Hepatocyte (in vitro differentiated cells): ENCODE data around the gene ALPK3. TPM values are rescaled to one million over a fixed set of nuclear protein-coding genes. Genes with fewer than 3 reads are reported as not detected.

Experiments
- DNase-seq: peaks from one replicate; pipeline ENCODE4 v3.0.0-alpha.2; 2016; ENCODE audit warnings: low spot score
- H2AFZ ChIP-seq: fragments of 200-600 bp; sonication (generic); 2 replicates; pipeline ENCODE4 v1.6.0; 2016; ENCODE audit warnings: antibody characterized with exemption, mild to moderate bottlenecking
- H3K27ac ChIP-seq: fragments of 200-600 bp; sonication (generic); 2 replicates; pipeline ENCODE4 v1.5.1; 2016; ENCODE audit warnings: mild to moderate bottlenecking
- H3K27me3 ChIP-seq: fragments of 200-600 bp; sonication (generic); 2 replicates; pipeline ENCODE4 v1.6.1; 2016
- H3K36me3 ChIP-seq: fragments of 200-600 bp; sonication (generic); replicated peaks from 2 replicates; pipeline ENCODE4 v1.5.1; 2016; ENCODE audit warnings: low read depth; ENCODE audit not compliant: insufficient read depth
- H3K4me1 ChIP-seq: fragments of 200-600 bp; sonication (generic); 2 replicates; pipeline ENCODE4 v1.5.1; 2016; ENCODE audit warnings: mild to moderate bottlenecking, moderate library complexity; ENCODE audit not compliant: insufficient read depth
- H3K4me2 ChIP-seq: fragments of 200-600 bp; sonication (generic); 2 replicates; pipeline ENCODE4 v1.6.0; 2016
- H3K4me3 ChIP-seq: fragments of 200-600 bp; sonication (generic); 2 replicates; pipeline ENCODE4 v1.5.1; 2016; ENCODE audit warnings: mild to moderate bottlenecking
- H3K79me2 ChIP-seq: fragments of 200-600 bp; sonication (generic); 2 replicates; pipeline ENCODE4 v1.6.0; 2017; ENCODE audit warnings: mild to moderate bottlenecking
- H3K9me2 ChIP-seq: fragments of 200-600 bp; sonication (generic); replicated peaks from 2 replicates; pipeline ENCODE4 v1.6.0; 2017; ENCODE audit warnings: mild to moderate bottlenecking; ENCODE audit not compliant: insufficient read depth
- H3K9me3 ChIP-seq: fragments of 200-600 bp; sonication (generic); 2 replicates; pipeline ENCODE4 v1.5.1; 2016; ENCODE audit warnings: low read depth, mild to moderate bottlenecking
- H4K20me1 ChIP-seq: fragments of 200-600 bp; sonication (generic); 2 replicates; pipeline ENCODE4 v1.6.0; 2016; ENCODE audit warnings: mild to moderate bottlenecking; ENCODE audit not compliant: insufficient read depth, poor library complexity, severe bottlenecking
- CTCF ChIP-seq: fragments of 200-600 bp; sonication (generic); IDR thresholded peaks from 2 replicates; pipeline ENCODE4 v1.5.1; 2016; ENCODE audit warnings: antibody characterized with exemption, mild to moderate bottlenecking; ENCODE audit not compliant: poor library complexity
- EZH2 ChIP-seq: fragments of 200-600 bp; sonication (generic); IDR thresholded peaks from 2 replicates; pipeline ENCODE4 v1.6.1; 2016; ENCODE audit warnings: antibody characterized with exemption, mild to moderate bottlenecking, borderline replicate concordance
- EZH2phosphoT487 ChIP-seq: fragments of 200-600 bp; sonication (generic); IDR thresholded peaks from one replicate; pipeline ENCODE4 v1.6.1; 2018; ENCODE audit warnings: antibody characterized with exemption, mild to moderate bottlenecking, low read depth, moderate library complexity; ENCODE audit not compliant: unreplicated experiment, severe bottlenecking
- WGBS: methylation state at CpG from one replicate; pipeline ENCODE4 v1.1.6; 2016; ENCODE audit warnings: low lambda C conversion rate; ENCODE audit errors: missing lambda C conversion rate; 5-methylcytosine and 5-hydroxymethylcytosine counted together
- polyA plus RNA-seq: library from polyadenylated mRNA; unstranded; fragments of >200 nt; fragmentation: Nextera tagmentation; extraction: Ambion mirVana; gene quantifications from 2 replicates; pipeline ENCODE4 v1.2.1, GENCODE V29; 2016
- small RNA-seq: library from RNA; depleted of rRNA; stranded (forward); fragments of <200 nt; gene quantifications from one replicate; pipeline ENCODE3, GENCODE V24; 2014
- total RNA-seq: library from RNA; depleted of rRNA; stranded (reverse); fragments of >200 nt; gene quantifications from 2 replicates; pipeline ENCODE4 v1.2.3, GENCODE V29; 2014

ALPK3 gene
- total and polyA plus RNA-seq, 2 experiments from 2014 or later, result 7.1 to 25.3 TPM

- H3K36me3 ChIP-seq, result no peaks in the 10 kb centered on the region
- no peaks in the 10 kb centered on the region for H3K27me3 ChIP-seq
- peaks cover 14% of the 10 kb centered on the region for H3K4me1 ChIP-seq
- no peak overlapping the region for H3K4me3 ChIP-seq
- H3K9me3 ChIP-seq, result no peaks in the 10 kb centered on the region
- H3K4me2 ChIP-seq, result no peak overlapping the region
- TF ChIP-seq EZH2phosphoT487, result no peak
- no peak for TF ChIP-seq EZH2
- TF ChIP-seq CTCF, result no peak
- no peaks in the 10 kb centered on the region for H3K9me2 ChIP-seq
- no peak for DNase-seq
- WGBS, result 90% methylated on average over 2 of the region's 2 CpGs
- H4K20me1 ChIP-seq, result no peaks in the 10 kb centered on the region
- H3K79me2 ChIP-seq, result no peaks in the 10 kb centered on the region
- no peak overlapping the region for H3K27ac ChIP-seq
- H2AFZ ChIP-seq, result no peak overlapping the region
Measured at GRCh38 chr15:84919106-84919667, 102.0 kb downstream of the ALPK3 start.

GRCh38 chr15:84921121-84921520 lies 104.0 kb downstream of the ALPK3 start:
- no peak overlapping the region for H3K4me3 ChIP-seq
- H3K36me3 ChIP-seq, result no peaks in the 10 kb centered on the region
- H3K4me2 ChIP-seq, result no peak overlapping the region
- H3K9me2 ChIP-seq, result no peaks in the 10 kb centered on the region
- peaks cover 7% of the 10 kb centered on the region for H3K4me1 ChIP-seq
- no peak overlapping the region for H2AFZ ChIP-seq
- TF ChIP-seq EZH2 (no peak), CTCF (no peak), EZH2phosphoT487 (no peak)
- WGBS, result 85% methylated on average over 2 of the region's 2 CpGs
- H3K27me3 ChIP-seq, result no peaks in the 10 kb centered on the region
- no peaks in the 10 kb centered on the region for H3K9me3 ChIP-seq
- no peaks in the 10 kb centered on the region for H3K79me2 ChIP-seq
- H3K27ac ChIP-seq, result no peak overlapping the region
- H4K20me1 ChIP-seq, result no peaks in the 10 kb centered on the region
- no peak for DNase-seq

GRCh38 chr15:84922530-84922929 lies 105.4 kb downstream of the ALPK3 start:
- Histone ChIP-seq H3K4me1 (peaks cover 7% of the 10 kb centered on the region), H3K9me3 (no peaks in the 10 kb centered on the region), H3K4me3 (no peak overlapping the region), H3K4me2 (no peak overlapping the region), H3K27me3 (no peaks in the 10 kb centered on the region), H3K9me2 (no peaks in the 10 kb centered on the region), H4K20me1 (no peaks in the 10 kb centered on the region), H2AFZ (no peak overlapping the region), H3K27ac (no peak overlapping the region), H3K79me2 (no peaks in the 10 kb centered on the region), H3K36me3 (no peaks in the 10 kb centered on the region)
- DNase-seq, result no peak
- WGBS, result 92% methylated on average over 13 of the region's 13 CpGs
- TF ChIP-seq CTCF, result no peak
- no peak for TF ChIP-seq EZH2phosphoT487
- no peak for TF ChIP-seq EZH2

Small RNAs within 50 kb of the gene (small RNA-seq; reads per million reads assigned to genes)
- not detected for gene RF00402

Other genes with a start within 250 kb of the ALPK3 start
- 14.9 and 21.8 TPM in 2 replicates for gene ZSCAN2, start 216.3 kb upstream of the ALPK3 start, total RNA-seq
- 11.2 and 13.4 TPM in 2 replicates for gene ZSCAN2, start 216.3 kb upstream of the ALPK3 start, polyA plus RNA-seq
- 19.9 and 30.3 TPM in 2 replicates for gene WDR73, start 163.1 kb upstream of the ALPK3 start, total RNA-seq
- gene WDR73, start 163.1 kb upstream of the ALPK3 start, polyA plus RNA-seq, result 28.3 and 31.4 TPM in 2 replicates
- gene NMB, start 159.2 kb upstream of the ALPK3 start, total RNA-seq, result 3.8 and 12.8 TPM in 2 replicates
- 15.4 and 15.5 TPM in 2 replicates for gene NMB, start 159.2 kb upstream of the ALPK3 start, polyA plus RNA-seq
- 271 and 295 TPM in 2 replicates for gene SEC11A, start 101.2 kb upstream of the ALPK3 start, total RNA-seq
- 198 and 218 TPM in 2 replicates for gene SEC11A, start 101.2 kb upstream of the ALPK3 start, polyA plus RNA-seq
- 11.0 and 14.4 TPM in 2 replicates for gene ZNF592, start 68.8 kb upstream of the ALPK3 start, total RNA-seq
- gene ZNF592, start 68.8 kb upstream of the ALPK3 start, polyA plus RNA-seq, result 14.4 and 17.6 TPM in 2 replicates
- 2.7 and 3.0 TPM in 2 replicates for gene SLC28A1, start 67.3 kb downstream of the ALPK3 start, total RNA-seq
- gene SLC28A1, start 67.3 kb downstream of the ALPK3 start, polyA plus RNA-seq, result 1.5 and 2.5 TPM in 2 replicates
- 25.6 and 26.0 TPM in 2 replicates for gene PDE8A, start 164.5 kb downstream of the ALPK3 start, total RNA-seq
- gene PDE8A, start 164.5 kb downstream of the ALPK3 start, polyA plus RNA-seq, result 15.3 and 24.0 TPM in 2 replicates